Measurements from ENCODE around the gene CPED1. TPM values are rescaled to one million over a fixed set of nuclear protein-coding genes. Genes with fewer than 3 reads are reported as not detected.

Gene CPED1
- total RNA-seq, 4 donors from 2014 or later = 1.3 to 5.6 (median 3.6) TPM

GRCh38 chr7:121101083-121101482 is 112.6 kb downstream of the CPED1 start:
- no peak for DNase-seq (ENCODE audit: low spot score in 2 of 2)
- Histone ChIP-seq H3K36me3 (no peaks in the 10 kb centered on the region), H3K4me1 (no peaks in the 10 kb centered on the region), H3K4me3 (no peak overlapping the region), H3K27ac (no peak overlapping the region), H3K27me3 (no peaks in the 10 kb centered on the region), H3K9me3 (no peaks in the 10 kb centered on the region)
- no peak for TF ChIP-seq CTCF (IDR thresholded peaks at IDR 0.05)
- no peak for TF ChIP-seq POLR2AphosphoS5 (IDR thresholded peaks at IDR 0.05)
- no peak for TF ChIP-seq EP300 (IDR thresholded peaks at IDR 0.05)
- no peak for TF ChIP-seq POLR2A (IDR thresholded peaks at IDR 0.05)

- TF ChIP-seq CTCF (IDR thresholded peaks at IDR 0.05) (no peak), EP300 (IDR thresholded peaks at IDR 0.05) (no peak), POLR2AphosphoS5 (IDR thresholded peaks at IDR 0.05) (no peak), POLR2A (IDR thresholded peaks at IDR 0.05) (no peak)
- no peaks in the 10 kb centered on the region for H3K36me3 ChIP-seq
- 93% methylated on average over 2 of the region's 2 CpGs for WGBS
- no peaks in the 10 kb centered on the region for H3K27me3 ChIP-seq
- no peak for DNase-seq (ENCODE audit: low spot score in 2 of 2)
- H3K9me3 ChIP-seq = no peaks in the 10 kb centered on the region
- no peak overlapping the region for H3K27ac ChIP-seq
- no peaks in the 10 kb centered on the region for H3K4me1 ChIP-seq
- H3K4me3 ChIP-seq = no peak overlapping the region
Measured at GRCh38 chr7:121101621-121102020, 113.1 kb downstream of the CPED1 start.

DNA sequence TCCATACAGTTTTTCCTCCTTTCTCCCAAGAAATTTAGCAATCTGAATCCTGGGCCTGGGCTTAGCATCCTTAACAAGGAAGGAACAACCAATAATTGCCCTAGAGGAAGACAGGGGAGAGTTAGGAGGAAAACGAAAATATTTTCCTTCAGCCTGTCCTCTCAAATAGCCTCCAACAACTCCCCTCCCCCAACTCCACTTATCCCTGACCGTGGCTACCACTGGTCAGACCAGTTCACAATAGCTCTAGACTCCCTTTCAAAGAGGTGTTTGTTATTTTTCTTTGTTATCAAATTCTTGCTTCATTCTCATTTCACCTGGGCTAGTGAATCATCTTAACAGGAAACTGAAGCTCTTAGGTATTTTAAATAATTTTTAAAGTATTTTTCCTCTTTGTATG is 114.1 kb downstream of the CPED1 start:
- Histone ChIP-seq H3K9me3 (no peaks in the 10 kb centered on the region), H3K27ac (no peak overlapping the region), H3K27me3 (no peaks in the 10 kb centered on the region), H3K36me3 (no peaks in the 10 kb centered on the region), H3K4me1 (no peaks in the 10 kb centered on the region), H3K4me3 (no peak overlapping the region)
- 71% methylated on average over 2 of the region's 2 CpGs for WGBS
- TF ChIP-seq POLR2A (IDR thresholded peaks at IDR 0.05) = no peak
- TF ChIP-seq POLR2AphosphoS5 (IDR thresholded peaks at IDR 0.05) = no peak
- no peak for TF ChIP-seq EP300 (IDR thresholded peaks at IDR 0.05)
- TF ChIP-seq CTCF (IDR thresholded peaks at IDR 0.05) = no peak
- DNase-seq (ENCODE audit: low spot score in 2 of 2) = no peak

DNA sequence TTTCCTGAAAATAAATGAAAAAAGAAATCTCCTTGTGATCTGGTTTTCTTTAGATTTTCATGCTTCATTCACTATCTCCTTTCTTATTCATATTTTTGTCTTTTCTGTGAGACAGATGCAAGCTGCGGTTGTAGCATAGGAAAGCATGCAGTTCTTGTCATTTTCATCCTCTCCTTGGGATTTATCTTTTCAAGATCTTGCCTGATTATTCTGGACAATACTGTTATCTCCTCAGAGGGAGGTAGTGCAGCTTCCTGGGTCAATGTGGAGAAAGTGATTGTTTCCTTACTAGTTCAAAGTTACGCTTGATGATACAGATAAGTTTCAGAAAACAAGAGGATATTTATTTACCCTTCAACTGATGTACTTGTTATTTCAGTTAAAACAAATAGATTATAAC is 114.6 kb downstream of the CPED1 start:
- H3K4me1 ChIP-seq = no peaks in the 10 kb centered on the region
- no peaks in the 10 kb centered on the region for H3K27me3 ChIP-seq
- H3K9me3 ChIP-seq = no peaks in the 10 kb centered on the region
- H3K36me3 ChIP-seq = no peaks in the 10 kb centered on the region
- DNase-seq (ENCODE audit: low spot score in 2 of 2) = no peak
- H3K4me3 ChIP-seq = no peak overlapping the region
- whole genome bisulfite sequencing = 88% methylated on average over 2 of the region's 2 CpGs
- no peak overlapping the region for H3K27ac ChIP-seq
- TF ChIP-seq EP300 (IDR thresholded peaks at IDR 0.05) (no peak), CTCF (IDR thresholded peaks at IDR 0.05) (no peak), POLR2AphosphoS5 (IDR thresholded peaks at IDR 0.05) (no peak), POLR2A (IDR thresholded peaks at IDR 0.05) (no peak)

- no peaks in the 10 kb centered on the region for H3K4me1 ChIP-seq
- H3K36me3 ChIP-seq = no peaks in the 10 kb centered on the region
- no peaks in the 10 kb centered on the region for H3K27me3 ChIP-seq
- no peaks in the 10 kb centered on the region for H3K9me3 ChIP-seq
- no peak overlapping the region for H3K4me3 ChIP-seq
- TF ChIP-seq POLR2A (IDR thresholded peaks at IDR 0.05) (no peak), POLR2AphosphoS5 (IDR thresholded peaks at IDR 0.05) (no peak), EP300 (IDR thresholded peaks at IDR 0.05) (no peak), CTCF (IDR thresholded peaks at IDR 0.05) (no peak)
- 81% methylated on average over 2 of the region's 2 CpGs for WGBS
- no peak overlapping the region for H3K27ac ChIP-seq
- no peak for DNase-seq (ENCODE audit: low spot score in 2 of 2)
Measured at GRCh38 chr7:121103579-121103978, 115.1 kb downstream of the CPED1 start.

All from suprapubic skin (tissue), 4 donors.